Activated naive CD4-positive, alpha-beta T cell treated with anti-CD3 and anti-CD28 coated beads, Interleukin-2, amount 50 U/mL, for 16 hours (primary cell): ENCODE data around the gene GAST.
"Not testable (repeated sequence)": the region's sequence is repeated elsewhere in the genome, so short reads cannot be mapped to it uniquely, and the experiment has no call there.

Experiments used
- DNase-seq: peaks from one replicate; pipeline ENCODE4 v3.0.0-alpha.2; 2020

GAST gene

GRCh38 chr17:41684035-41684434 is 28.1 kb upstream of the GAST start:
- DNase-seq: no peak

- not testable (repeated sequence) for DNase-seq
Measured at GRCh38 chr17:41685753-41686152, 26.4 kb upstream of the GAST start.

GRCh38 chr17:41686281-41686680 is 25.9 kb upstream of the GAST start:
- DNase-seq: no peak

GRCh38 chr17:41687828-41688640 is 24.1 kb upstream of the GAST start:
- DNase-seq: peak; percentile 65

- peak; percentile 100 for DNase-seq
Measured at GRCh38 chr17:41688641-41689496, 23.3 kb upstream of the GAST start, which contains the start of gene EIF1. EIF1 (plus strand) TSS chr17:41688885; CDS start chr17:41689039, 154 bp downstream.

- peak; percentile 58 for DNase-seq
Measured at GRCh38 chr17:41689497-41690299, 22.4 kb upstream of the GAST start.

GRCh38 chr17:41690497-41690896 is 21.6 kb upstream of the GAST start:
- no peak for DNase-seq

GRCh38 chr17:41691031-41691777 is 20.9 kb upstream of the GAST start:
- DNase-seq: no peak

- DNase-seq: no peak
Measured at GRCh38 chr17:41692722-41693521, 19.2 kb upstream of the GAST start.

GRCh38 chr17:41695134-41695661 is 16.9 kb upstream of the GAST start:
- no peak for DNase-seq

- peak; percentile 74 for DNase-seq
Measured at GRCh38 chr17:41695954-41696757, 16.0 kb upstream of the GAST start.

GRCh38 chr17:41697122-41697962 is 14.8 kb upstream of the GAST start:
- DNase-seq: no peak

GRCh38 chr17:41700843-41701242 is 11.3 kb upstream of the GAST start:
- DNase-seq: not testable (repeated sequence)

- no peak for DNase-seq
Measured at GRCh38 chr17:41702712-41703111, 9.4 kb upstream of the GAST start.

GRCh38 chr17:41705271-41705991 is 6.7 kb upstream of the GAST start:
- DNase-seq: no peak

GRCh38 chr17:41707803-41708669 is 4.1 kb upstream of the GAST start:
- DNase-seq: no peak

- DNase-seq: peak; percentile 28
Measured at GRCh38 chr17:41710472-41711090, 1.6 kb upstream of the GAST start.
